ENCODE measurements around the gene DERL2. TPM values are rescaled to one million over a fixed set of nuclear protein-coding genes. Genes with fewer than 3 reads are reported as not detected.

Gene DERL2
- total RNA-seq, 4 donors from 2014 or later = 26.5 to 33.9 (median 31.7) TPM

DNA sequence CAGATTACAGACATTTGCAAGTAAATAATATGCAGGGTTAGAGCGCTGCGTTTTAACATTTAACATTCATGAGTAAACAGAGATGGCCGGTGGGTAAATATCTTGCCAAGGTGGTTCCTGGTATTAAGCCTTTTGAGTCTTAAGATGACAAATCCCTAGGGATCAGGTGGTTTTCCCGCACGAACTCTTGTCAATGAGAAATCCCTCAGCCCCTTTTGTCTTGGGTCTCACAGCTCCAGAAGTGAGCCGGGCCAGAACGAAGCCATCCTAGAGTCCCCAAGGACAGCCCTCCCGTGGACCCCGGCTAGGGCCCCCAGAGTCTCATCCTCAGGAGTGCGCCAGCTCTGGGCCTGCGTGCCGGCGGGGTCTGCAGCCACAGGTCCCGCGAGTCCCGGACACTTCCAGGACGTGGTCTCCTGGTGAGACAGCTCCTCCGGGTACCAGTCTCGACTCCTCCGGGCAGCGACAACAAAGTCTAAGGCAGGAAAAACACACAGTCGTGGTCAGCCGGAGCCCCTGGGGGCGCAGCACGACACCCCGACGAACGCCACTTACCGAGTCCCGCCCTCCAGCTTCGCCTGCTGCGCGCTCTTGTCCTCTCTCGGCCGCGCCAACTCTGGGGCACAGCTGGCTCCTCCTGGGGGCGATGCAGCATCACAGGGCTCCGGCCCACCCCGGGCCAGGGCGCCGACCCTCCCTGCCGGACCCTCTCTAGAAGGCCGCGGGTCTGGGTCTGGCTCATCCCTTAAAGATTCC, 13.7 kb upstream of the DERL2 start:
- no peak for TF ChIP-seq POLR2A (IDR thresholded peaks at IDR 0.05)
- TF ChIP-seq, protein P1, sequence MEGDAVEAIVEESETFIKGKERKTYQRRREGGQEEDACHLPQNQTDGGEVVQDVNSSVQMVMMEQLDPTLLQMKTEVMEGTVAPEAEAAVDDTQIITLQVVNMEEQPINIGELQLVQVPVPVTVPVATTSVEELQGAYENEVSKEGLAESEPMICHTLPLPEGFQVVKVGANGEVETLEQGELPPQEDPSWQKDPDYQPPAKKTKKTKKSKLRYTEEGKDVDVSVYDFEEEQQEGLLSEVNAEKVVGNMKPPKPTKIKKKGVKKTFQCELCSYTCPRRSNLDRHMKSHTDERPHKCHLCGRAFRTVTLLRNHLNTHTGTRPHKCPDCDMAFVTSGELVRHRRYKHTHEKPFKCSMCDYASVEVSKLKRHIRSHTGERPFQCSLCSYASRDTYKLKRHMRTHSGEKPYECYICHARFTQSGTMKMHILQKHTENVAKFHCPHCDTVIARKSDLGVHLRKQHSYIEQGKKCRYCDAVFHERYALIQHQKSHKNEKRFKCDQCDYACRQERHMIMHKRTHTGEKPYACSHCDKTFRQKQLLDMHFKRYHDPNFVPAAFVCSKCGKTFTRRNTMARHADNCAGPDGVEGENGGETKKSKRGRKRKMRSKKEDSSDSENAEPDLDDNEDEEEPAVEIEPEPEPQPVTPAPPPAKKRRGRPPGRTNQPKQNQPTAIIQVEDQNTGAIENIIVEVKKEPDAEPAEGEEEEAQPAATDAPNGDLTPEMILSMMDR (IDR thresholded peaks at IDR 0.05 in 4 of 5, conservative IDR thresholded peaks at IDR 0.05 in 1 of 5) = no peak
- no peak for ATAC-seq
- in situ Hi-C loops (cut with MboI; ENCODE audit: low sequenced_read_pairs in 4 of 4) (no loop called here), intact Hi-C loops (cut with DNase I; ENCODE audit: low total_unique reads) (no loop called here)
- H3K9me3 ChIP-seq = no peaks in the 10 kb centered on the region
- DNase-seq = no peak
- no peaks in the 10 kb centered on the region for H3K36me3 ChIP-seq
- no peak overlapping the region for H3K27ac ChIP-seq
- H3K4me3 ChIP-seq = peak overlapping the region; percentile 56 to 74 (median 56)
- peaks cover 9 to 17% of the 10 kb centered on the region in 2 donors for H3K4me1 ChIP-seq
- peaks cover 6 to 14% (median 14%) of the 10 kb centered on the region in 3 donors for H3K27me3 ChIP-seq

- peaks cover 0 to 20% of the 10 kb centered on the region in 2 donors for H3K36me3 ChIP-seq
- DNase-seq = no peak
- no peaks in the 10 kb centered on the region for H3K9me3 ChIP-seq
- ATAC-seq = no peak
- H3K27ac ChIP-seq = no peak overlapping the region
- TF ChIP-seq POLR2A (IDR thresholded peaks at IDR 0.05) = no peak
- TF ChIP-seq, protein P1 (IDR thresholded peaks at IDR 0.05 in 4 of 5, conservative IDR thresholded peaks at IDR 0.05 in 1 of 5) = no peak
- no peak overlapping the region for H3K4me3 ChIP-seq
- H3K4me1 ChIP-seq = peaks cover 2% of the 10 kb centered on the region in 2 donors
- H3K27me3 ChIP-seq = no peaks in the 10 kb centered on the region
- in situ Hi-C loops (cut with MboI; ENCODE audit: low sequenced_read_pairs in 4 of 4) (no loop called here), intact Hi-C loops (cut with DNase I; ENCODE audit: low total_unique reads) (no loop called here)
These were observed 7.0 kb upstream of the DERL2 start for GRCh38 chr17:5492970-5493369.

- peaks cover 19 to 22% of the 10 kb centered on the region in 2 donors for H3K4me1 ChIP-seq
- DNase-seq = no peak
- H3K36me3 ChIP-seq = peaks cover 0 to 33% of the 10 kb centered on the region in 2 donors
- ATAC-seq = no peak
- TF ChIP-seq, protein P1 (IDR thresholded peaks at IDR 0.05 in 4 of 5, conservative IDR thresholded peaks at IDR 0.05 in 1 of 5) = no peak
- TF ChIP-seq POLR2A (IDR thresholded peaks at IDR 0.05) = no peak
- no peaks in the 10 kb centered on the region for H3K27me3 ChIP-seq
- in situ Hi-C loops (cut with MboI; ENCODE audit: low sequenced_read_pairs in 4 of 4) = no loop called here
- H3K4me3 ChIP-seq = no peak overlapping the region
- intact Hi-C loops (cut with DNase I; ENCODE audit: low total_unique reads) = loop anchor here (5.0 to 10.0 kb wide), 3 partner anchors 1166 to 1854 kb away; partner anchors contain the start of genes C17orf100, CTNS, MED31 and SHPK
- H3K27ac ChIP-seq = no peak overlapping the region
- H3K9me3 ChIP-seq = no peaks in the 10 kb centered on the region
These were observed 2.8 kb upstream of the DERL2 start for GRCh38 chr17:5488752-5489151.

DNA sequence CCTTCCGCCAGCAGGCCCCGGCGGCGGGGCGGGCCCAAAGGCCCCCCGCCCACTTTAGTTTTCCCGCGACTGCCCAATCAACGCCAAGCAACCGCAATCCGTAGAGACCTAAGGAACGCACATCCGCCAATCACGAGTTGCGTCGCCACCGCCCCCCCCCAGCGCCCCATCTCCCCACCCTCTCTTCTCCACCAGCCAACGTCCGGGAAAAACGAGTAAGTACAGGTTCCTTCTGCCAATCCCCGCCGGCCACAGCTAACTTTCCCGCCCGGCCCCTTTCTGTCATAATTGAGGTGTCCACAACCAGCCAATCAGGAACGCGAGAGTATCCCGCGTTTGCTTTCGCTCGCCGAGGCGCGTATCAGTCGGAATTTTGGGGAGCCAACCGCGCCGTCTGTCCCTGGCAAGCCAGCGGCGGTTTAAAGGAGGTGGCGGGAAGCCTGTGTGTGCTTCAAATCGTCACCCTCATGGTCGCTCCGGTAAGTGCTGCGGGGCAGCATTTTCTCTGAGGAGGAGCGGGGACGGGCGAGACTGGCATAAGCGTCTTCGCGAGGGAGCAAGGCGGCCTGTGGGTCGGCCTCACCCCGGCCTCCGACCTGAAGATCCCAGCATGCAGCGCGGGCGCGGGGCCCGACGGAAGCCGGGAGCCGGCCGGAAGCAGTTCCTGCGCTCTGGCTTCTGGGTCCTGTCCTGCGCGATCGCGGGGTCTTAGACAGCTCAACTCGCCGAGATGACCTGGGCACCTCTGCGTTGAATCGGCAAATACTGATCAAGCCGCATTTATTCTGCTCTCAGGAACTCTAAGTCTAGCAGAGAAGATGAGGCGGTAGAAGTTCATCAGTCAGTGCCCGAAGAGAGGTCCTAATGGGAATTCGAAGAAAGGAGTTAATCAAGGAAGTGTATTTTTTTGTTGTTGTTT, 487 bp upstream of the DERL2 start, which contains the start of gene MIS12:
TSS of gene MIS12 (plus strand) at position 361 of the 919 bp plus-strand sequence. CDS start 2,297 bp downstream, outside the sequence.
- peak; percentile 99 to 100 for DNase-seq
- Histone ChIP-seq H3K27ac (peak within 1 kb of the TSS; percentile 92 to 98 (median 97)), H3K27me3 (no peaks in the 10 kb centered on the region), H3K4me1 (peaks cover 19 to 22% of the 10 kb centered on the region in 2 donors), H3K9me3 (no peaks in the 10 kb centered on the region), H3K36me3 (peaks cover 0 to 55% of the 10 kb centered on the region in 2 donors), H3K4me3 (peak within 1 kb of the TSS; percentile 81 to 98 (median 88))
- ATAC-seq = peak; percentile 95 to 98
- intact Hi-C loops (cut with DNase I; ENCODE audit: low total_unique reads) = loop anchor here (1.0 to 10.0 kb wide), 6 partner anchors 17 to 1852 kb away; partner anchors contain the start of genes C17orf100, CTNS, MED31 and NUP88
- peak; percentile 80 to 84 for TF ChIP-seq POLR2A (IDR thresholded peaks at IDR 0.05)
- TF ChIP-seq, protein P1 (IDR thresholded peaks at IDR 0.05 in 4 of 5, conservative IDR thresholded peaks at IDR 0.05 in 1 of 5) = no peak
- in situ Hi-C loops (cut with MboI; ENCODE audit: low sequenced_read_pairs in 4 of 4) = no loop called here
